Activated CD4-positive, alpha-beta T cell treated with anti-CD3 and anti-CD28 coated beads, Interleukin-2, amount 50 U/mL, for 4 hours (primary cell): ENCODE results near the gene BCAS2.
"Not testable (repeated sequence)": the region's sequence is repeated elsewhere in the genome, so short reads cannot be mapped to it uniquely, and the experiment has no call there.

Source experiments
- DNase-seq, 2 experiments: peaks; one replicate each; pipeline ENCODE4 v3.0.0-alpha.2; 2020

The BCAS2 gene

DNA sequence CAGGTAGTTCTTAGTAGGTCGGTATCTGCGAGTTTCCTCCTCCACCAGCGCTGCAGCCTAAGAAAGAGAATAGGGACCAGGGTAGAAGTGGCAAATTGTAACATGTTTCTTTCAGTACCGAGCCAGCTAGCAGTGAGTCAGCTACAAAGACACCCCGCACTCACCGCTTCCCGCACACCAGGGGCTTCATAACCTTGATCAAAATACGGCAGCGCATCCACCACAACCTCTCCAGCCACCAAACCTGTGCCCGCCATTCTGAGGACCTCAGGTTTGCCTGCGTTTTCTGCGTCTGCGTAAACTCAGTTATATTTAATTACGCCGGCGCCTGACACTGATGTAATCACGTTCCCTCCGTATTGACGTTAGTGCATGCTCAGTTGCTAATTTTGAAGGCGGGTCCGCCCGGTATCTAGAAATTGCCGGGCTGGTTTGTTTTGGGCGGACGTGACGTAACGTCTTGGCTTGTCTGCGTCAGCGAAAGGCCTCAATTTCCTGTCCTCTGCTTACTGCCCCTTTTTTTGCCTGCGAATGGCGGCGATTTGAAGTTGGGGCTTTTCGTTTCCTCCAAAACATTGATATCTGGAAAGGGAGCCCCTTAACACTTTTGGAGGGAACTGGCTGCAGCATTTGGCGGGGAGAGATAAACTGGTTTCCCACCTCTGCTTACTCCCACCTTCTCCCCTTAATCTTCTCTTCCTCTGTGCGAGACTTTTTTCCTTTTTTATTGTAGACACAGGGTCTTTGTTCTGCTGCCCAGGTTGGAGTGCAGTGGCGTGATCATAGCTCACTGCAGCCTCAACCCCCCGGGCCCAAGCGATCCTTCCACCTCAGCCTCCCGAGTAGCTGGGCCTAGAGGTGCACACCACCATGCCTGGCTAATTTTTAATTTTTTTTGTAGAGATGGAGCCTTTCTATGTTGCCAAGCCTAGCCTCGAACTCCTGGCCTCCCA is at the start of gene BCAS2:
TSS of gene BCAS2 (minus strand) at position 281 of the 953 bp plus-strand sequence. CDS start at position 257, 24 bp downstream.
- DNase-seq = peak; percentile 91 to 93

DNA sequence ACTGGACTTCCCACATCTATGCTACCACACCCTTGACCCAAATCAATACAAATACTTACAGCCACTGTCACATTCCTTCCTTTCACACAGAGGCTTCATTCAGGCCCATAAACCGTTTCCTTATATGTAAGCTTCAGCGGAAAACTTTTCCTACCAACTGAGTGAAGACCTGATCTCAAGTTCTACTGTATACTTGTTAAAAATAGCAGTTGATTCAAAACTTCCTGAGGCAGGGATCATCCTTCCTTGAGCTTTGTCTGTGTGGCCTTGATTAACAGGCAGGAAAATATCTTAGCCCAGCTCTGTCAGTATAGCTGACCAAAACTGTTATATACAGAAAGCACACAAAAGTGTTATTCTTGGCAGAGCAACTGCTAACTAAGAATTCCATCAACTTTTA is 45.7 kb upstream of the BCAS2 start:
- DNase-seq = no peak

DNA sequence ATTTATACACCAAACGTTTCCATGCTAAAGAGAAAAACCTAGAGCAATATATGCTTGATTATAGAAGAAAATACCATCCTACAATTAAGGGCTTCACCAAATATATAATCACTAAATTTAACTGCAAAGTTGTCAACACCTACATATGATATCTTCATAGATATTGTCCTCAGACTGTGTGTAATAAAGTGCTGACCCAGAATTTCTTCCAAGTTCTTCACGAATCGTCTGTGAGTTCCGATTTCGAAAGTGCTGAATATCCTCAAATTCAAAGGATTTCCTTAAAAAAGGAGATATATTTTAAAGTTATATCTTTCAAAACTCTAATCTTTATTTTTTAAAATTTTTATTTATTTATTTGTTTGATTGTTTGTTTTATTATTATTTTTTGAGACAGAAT is 41.9 kb upstream of the BCAS2 start:
- DNase-seq = no peak

DNA sequence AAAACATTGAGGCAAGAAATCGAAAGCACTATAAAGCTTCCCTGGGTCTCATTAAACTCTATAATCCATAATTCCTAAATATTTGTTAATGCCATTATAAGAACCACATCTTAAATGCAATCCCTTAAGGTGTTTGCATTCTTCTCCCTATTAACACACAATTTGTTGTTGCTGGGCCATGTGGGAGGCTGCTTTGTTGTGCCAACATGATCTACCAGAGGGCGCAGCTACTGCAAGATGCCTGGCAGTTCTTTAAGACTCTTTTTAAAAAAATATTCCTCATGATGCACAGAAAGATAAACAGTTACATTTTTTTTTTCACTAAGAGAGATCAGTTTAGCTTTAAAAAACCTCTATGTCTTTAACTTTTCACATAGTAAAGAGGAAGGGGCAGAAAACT is 39.0 kb upstream of the BCAS2 start:
- no peak for DNase-seq

DNA sequence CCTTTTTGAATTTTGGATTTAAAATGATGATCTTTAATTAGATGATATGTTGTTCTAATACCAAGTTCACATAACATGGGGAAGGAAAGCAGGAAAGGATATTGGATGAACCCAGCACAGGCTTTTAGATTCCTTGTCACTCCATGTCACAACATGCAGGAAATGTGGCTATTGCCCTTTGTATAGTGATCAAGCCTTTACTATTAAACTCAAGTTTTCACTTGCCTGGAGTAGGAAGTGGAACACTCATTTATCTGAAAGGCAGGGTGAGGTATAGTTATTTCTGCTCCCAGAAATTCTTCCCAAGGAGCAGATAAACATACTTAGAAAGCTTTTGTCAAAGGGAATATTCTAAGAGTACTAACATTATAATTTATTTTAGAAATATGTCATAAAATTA is 37.2 kb upstream of the BCAS2 start:
- no peak for DNase-seq

DNA sequence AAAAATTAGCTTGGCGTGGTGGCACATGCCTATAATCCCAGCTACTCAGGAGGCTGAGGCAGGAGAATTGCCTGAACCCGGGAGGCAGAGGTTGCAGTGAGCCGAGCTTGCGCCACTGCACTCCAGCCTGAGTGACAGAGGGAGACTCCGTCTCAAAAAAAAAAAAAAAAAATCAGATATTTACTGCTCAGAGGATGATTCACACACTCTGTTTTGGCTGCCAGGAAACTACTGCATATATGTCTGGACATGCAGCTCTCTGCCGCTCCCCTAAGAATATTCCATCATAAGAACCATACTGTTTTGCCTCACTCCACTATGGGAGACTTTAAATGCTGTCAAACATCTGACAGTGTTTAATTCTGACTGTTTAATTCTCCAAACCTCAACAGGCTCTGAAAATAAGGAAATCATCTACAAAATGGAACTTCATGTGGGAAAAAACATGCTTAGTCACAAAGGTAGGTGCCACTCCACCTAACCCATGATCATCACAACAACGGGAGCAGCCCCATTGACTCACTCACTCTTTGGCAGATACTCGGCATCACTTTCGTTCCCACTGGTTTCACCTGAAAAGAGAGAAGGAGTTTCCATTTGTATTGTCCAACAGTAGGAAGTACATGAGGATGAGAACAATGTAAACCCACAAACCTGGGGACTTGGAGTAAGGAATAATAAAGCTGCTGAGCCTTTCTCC is 29.3 kb upstream of the BCAS2 start:
- no peak for DNase-seq

DNA sequence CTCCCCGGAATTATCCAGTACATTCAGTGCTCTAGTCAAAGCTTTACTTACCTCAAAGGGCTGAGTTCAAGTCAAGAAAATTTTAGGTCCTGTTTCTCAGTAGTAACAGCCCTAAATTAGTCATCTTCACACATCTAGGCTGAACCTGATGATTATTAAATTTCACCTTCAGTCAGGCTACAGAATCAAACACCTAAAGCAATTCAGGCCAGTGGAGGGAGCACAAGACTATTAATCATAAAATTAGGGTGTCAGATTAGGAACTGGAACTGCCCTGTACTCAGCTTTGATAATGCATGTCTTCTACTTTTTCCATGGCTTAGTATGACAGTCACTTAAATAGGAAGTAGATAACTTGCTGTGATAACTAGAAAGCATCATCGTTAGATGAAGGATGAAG is 28.4 kb upstream of the BCAS2 start:
- DNase-seq = no peak

DNA sequence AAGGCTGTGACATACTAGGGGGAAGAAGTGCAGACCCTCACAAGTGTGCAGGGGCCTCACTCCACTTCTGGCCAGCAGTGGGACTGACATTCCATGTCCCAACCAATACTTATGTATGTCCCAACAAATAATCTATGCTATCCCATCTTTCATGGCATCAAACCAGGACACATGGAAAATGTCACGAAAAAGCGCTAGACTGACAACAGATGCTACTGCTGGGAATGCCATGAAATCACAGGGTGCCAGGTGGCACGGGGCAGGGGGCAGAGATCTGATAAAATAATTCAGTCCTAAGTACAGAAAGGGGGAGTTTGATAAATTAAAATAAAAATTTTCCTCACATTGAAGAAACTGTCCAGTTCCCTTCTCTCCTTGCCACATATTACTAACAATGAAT is 27.6 kb upstream of the BCAS2 start:
- no peak for DNase-seq

DNA sequence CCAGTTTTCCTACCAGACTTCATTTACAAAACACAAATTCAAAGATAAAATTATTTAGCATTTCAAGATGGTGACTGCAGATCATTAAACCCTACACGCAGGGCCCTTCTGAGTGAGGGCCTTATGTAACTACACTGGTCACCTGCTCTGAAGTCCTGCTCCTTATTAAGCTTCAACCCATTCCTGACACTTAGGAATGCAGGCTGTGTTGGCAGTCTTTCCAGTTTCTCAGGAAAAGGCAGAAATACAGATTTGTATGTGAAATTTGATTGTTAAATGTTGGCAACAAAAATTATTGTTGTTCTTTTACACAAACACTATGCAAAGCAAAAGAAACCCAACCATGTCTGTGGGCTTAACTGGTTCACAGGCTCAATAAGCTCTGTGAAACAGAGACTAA is 25.8 kb upstream of the BCAS2 start:
- no peak for DNase-seq

DNA sequence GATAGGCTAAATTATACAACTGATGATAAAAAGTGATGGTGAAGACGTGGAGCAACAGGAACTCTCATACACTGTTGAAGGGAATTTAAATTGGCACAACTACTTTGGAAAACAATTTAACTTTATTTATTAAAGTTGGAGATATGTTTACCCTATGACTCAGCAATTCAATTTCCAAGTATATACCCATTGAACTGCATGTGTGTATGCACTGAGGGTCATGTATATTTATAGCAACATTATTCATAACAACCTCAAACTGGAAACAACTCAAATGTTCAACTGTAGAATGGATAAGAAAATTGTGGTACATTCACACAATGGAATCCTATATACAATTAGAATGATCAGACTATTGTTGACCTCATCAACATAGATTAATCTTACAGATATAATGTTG is 16.5 kb upstream of the BCAS2 start:
- no peak for DNase-seq

DNA sequence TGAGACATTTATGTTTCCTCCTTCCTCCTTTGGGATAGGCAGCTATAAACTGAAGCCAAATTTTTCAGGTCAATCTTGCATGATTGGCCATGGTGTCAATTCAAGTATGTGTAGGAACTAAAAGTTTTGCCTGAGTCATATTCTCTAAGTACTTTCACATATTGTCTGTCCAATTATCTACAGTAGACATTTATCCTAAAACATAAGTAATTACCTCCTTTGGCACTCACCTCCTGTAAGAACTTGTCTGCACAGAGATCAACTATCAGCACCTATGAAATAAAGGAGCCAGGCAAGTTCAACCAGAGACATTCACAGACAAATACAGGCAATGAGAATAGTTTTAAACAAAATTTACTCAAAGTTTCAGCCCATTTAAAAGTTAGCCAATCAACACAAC is 14.2 kb upstream of the BCAS2 start:
- no peak for DNase-seq

DNA sequence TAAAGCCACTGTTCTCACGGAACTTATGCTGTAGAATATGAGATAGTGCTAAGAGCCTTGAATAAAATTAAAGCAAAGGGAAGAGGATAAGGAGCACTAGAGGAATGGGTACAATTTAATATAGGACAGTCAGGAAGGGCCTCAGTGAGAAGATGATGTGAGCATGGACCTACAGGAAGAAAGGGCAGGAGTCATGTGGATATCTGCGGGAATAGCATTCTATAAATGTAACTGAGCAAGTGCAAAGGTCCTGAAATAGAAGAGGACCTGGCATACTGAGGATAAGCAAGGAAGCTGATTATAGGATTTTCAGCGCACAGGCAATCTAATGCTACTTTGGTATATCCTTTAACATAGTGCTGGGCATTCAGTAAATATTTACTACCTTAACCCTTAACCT is 12.6 kb upstream of the BCAS2 start:
- DNase-seq = no peak

DNA sequence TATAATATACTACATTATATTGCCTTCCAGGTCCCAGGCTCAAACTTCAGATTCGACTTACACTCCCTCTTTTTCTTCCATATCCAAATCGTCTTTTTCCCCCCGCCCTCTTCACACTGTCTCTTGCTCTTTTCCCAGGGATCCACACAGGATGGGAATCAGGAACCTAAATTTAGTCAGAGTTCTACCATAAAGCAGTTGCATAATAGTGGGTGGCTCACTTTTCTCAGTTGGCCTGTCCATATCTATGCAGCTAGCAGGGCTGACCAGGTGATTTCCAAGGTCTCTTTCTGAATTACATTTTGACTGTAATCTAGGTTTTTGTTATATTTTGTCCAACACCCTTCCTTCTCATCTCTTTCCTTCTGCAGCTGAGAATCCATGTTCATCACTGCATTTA is 7.7 kb upstream of the BCAS2 start:
- no peak for DNase-seq

DNA sequence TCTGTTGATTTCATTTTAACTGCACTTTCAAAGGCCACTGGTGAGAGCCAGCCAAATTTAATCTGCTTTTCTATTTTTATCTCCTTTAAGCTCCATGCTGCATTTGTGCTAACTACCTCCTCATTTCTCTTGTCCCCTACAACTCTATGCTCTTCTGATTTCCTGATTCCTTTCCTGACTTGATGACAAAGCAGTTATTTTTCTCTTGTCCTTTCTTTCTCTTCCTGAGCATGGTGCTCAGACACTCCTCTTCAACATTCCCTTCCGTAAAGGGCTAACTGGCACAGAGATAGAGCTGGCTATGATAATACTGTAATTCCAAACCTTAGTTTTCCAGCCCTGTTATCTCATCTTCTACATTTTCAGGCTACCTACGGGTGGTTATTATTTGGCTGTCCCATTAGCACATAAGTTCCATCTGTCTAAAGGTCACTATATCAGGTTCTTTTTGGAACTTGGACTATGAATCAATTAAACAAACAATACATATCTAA is 6.8 kb upstream of the BCAS2 start:
- DNase-seq = no peak

DNA sequence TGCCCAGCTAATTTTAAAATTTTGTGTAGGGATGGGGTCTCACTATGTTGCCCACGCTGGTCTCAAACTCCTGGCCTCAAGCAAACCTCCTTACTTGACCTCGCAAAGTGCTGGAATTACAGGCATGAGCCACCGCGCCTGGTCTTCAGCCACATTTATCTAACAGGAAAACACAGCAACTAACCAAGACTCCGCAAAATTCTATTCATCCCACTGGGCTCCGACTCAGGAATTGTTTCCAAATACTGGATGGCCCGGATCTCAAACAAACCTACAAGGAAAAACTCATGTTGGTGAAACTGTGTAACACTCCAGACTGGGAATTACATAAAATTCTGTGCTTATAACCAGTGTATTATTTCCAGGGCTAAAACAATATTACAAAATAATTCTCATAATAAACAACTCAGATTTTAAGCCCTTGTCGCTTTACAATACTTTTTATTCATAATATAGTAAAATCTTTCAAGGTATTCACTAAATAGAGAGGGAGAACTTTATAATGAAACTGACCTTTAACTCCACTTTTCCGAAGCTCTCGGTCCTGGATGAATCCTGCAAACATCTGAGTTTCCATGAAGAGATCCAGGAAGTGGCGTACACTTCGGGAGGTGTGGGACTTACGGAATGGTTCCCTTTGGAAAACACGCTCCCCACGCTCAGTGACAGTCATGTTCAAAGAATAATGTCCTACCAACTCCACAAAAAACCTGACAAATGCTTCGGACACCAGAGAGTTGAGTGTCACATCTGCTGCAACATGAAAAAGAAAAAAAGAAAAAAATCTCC is 6.0 kb upstream of the BCAS2 start:
- no peak for DNase-seq

DNA sequence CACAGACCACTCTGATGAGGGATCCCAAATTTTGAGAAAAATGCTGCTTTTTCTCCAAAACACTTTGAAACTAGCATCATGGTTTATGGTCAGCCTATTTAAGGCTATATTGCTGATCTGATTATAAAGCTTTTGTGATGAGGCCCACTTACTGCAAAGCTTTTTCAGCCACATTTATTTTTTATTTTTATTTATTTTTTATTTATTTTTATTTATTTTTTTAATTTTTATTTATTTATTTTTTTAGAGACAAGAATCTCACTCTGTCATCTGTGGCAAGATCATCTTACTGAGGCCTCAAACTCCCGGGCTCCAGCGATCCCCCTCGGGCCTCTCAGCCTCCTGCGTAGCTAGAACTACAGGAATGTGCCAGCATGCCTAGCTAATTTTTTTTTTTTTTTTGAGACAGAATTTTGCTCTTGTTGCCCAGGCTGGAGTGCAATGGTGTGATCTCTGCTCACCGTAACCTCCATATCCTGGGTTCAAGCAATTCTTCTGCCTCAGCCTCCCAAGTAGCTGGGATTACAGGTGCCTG is 5.2 kb upstream of the BCAS2 start:
- no peak for DNase-seq

DNA sequence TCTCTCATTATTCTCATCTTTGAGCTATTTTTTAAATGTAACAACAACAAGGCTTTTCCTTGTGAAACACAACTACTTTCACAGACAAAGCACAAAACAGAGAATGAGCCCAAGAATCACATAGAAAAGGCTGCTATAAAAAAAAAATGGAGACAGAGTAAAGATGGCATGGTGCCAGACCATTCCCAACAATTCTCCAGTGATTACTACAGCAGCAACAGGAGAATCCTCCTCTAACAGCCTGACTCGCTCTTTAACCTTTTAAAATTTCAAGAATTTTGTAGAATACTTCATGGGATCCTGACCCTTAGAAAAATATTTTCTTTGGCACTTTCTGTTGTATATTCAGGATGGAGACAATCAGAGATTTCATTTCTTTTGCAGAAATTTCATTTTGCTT is 3.8 kb upstream of the BCAS2 start:
- DNase-seq = no peak

DNA sequence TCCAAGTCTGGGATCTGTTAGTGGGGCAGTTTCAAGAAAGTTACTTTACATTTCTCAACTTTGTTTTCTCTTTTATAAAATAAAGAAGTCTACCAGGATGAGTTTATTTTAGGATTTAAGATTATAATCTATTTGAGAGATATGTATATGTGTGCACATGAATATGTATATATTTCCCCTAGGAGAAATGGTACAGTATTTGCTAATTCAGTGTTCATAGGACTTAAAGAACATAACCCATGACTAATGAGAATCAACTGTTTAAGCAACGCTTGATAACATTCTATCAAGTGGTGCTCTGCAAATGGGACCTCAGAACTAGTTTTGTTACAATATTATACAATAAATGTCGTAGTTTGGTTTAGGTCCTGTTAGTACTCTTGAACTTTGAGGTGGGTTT is 7.0 kb downstream of the BCAS2 start:
- no peak for DNase-seq

DNA sequence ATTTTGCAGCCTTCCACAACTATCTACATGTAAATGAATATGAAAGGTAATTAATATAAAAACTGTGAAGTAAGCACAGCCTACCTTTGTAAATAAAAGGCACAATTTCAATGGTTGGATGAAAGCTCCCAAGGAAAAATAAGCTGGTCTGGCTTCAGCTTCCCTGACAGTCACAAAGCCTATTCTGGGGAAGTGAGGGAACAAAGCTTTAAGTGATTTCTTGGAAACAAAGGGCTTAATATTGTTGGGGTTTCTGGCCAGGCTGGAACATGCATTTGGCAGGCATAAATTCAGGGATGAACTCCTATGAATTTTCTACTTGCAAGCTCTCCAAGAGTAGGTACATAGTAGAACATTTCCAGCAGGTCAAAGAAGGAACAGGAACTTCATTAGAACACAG is 17.3 kb downstream of the BCAS2 start:
- no peak for DNase-seq

DNA sequence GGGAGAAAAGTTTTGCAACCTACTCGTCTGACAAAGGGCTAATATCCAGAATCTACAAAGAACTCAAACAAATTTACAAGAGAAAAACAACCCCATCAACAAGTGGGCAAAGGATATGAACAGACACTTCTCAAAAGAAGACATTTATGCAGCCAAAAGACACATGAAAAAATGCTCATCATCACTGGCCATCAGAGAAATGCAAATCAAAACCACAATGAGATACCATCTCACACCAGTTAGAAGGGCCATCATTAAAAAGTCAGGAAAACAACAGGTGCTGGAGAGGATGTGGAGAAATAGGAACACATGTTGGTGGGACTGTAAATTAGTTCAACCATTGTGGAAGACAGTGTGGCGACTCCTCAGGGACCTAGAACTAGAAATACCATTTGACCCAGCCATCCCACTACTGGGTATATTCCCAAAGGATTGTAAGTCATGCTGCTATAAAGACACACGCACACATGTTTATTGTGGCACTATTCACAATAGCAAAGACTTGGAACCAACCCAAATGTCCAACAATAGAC is 18.4 kb downstream of the BCAS2 start:
- not testable (repeated sequence) for DNase-seq

DNA sequence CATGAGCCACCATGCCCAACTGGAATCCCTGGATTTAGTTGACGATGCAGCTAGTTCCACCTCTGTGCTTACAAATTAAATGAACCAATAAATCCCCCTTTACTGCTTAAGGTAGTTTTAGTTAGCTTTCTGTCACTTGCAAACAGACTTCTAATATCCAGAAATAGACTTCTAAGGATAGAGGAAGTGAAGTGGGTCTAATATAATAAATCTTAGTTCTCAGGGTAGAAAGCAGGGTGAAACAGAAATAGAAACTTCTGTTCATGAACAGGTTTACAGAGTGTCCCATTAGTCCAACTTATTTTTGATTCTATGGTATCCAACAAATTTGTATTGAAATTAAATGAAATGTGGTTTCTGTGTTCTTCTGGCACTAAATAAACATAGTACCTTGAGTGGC is 20.1 kb downstream of the BCAS2 start:
- DNase-seq = no peak

DNA sequence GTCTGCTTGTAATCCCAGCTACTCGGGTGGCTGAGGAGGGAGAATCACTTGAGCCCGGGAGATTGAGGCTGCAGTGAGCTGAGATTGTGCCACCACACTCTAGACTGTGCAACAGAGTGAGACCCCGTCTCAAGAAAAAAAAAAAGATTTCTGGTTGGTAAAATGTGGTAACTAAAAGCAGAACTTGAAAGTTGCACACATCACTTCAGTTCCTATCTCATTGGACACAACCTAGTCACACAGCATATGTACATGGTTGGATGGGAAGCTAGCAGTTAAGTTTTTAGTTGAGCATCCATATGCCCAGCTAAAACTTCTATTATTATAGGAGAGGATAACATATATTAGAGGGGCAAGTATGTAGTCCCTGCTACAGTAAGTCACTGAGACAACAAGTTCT is 22.1 kb downstream of the BCAS2 start:
- DNase-seq = no peak

DNA sequence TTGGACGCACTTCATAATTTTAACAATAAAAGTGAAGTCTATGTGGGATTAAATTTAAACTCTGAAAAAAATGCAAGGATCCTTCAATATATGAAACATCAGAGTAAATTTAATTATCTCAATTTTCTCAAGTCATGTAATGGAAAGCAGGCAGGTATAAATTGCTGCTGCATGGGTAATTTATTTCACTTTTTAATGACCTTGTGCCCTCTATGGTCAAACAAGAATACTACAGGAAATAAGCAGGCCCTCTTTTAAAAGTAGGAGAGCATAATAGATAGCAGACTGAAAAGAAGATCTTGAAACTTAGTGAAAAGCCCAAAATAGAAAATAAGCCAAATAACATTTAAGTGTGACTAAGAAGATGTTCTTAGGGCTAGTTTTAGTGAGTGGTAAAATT is 22.9 kb downstream of the BCAS2 start:
- DNase-seq = no peak
